Keratinocyte (primary cell): ENCODE data around the gene PPP2CA. TPM values are rescaled to one million over a fixed set of nuclear protein-coding genes. Genes with fewer than 3 reads are reported as not detected.

Source experiments
- DNase-seq: peaks from one replicate; pipeline ENCODE4 v3.0.0-alpha.2; 2011; ENCODE audit warnings: low read depth, missing footprints, low spot score
- FAIRE-seq: peaks from 2 replicates; lab custom pipeline; 2011; peaks lifted over from hg19 to GRCh38; lab: Jason Lieb, UNC
- H2AFZ ChIP-seq: 2 replicates; pipeline ENCODE4 v1.6.0; 2012; ENCODE audit warnings: low read length, control low read depth, inconsistent platforms; ENCODE audit not compliant: control insufficient read depth
- H3K27ac ChIP-seq: 2 replicates; pipeline ENCODE4 v1.5.1; 2011; ENCODE audit warnings: low read length; ENCODE audit not compliant: control insufficient read depth, insufficient read depth
- H3K27me3 ChIP-seq: 3 replicates; pipeline ENCODE4 v1.6.0; 2011; ENCODE audit warnings: low read length; ENCODE audit not compliant: control insufficient read depth, insufficient read depth; ENCODE audit errors: extremely low read depth
- H3K36me3 ChIP-seq, 2 experiments: 2 replicates in 1 of 2; 3 replicates in 1 of 2; pipeline ENCODE4 v1.5.1; 2011; ENCODE audit warnings: low read length in 2 of 2, mild to moderate bottlenecking in 1 of 2; ENCODE audit not compliant: control insufficient read depth in 2 of 2, insufficient read depth in 2 of 2; ENCODE audit errors: extremely low read depth in 1 of 2
- H3K4me1 ChIP-seq: 3 replicates; pipeline ENCODE4 v1.5.1; 2011; ENCODE audit warnings: low read length; ENCODE audit not compliant: control insufficient read depth, insufficient read depth; ENCODE audit errors: extremely low read depth
- H3K4me2 ChIP-seq: 3 replicates; pipeline ENCODE4 v1.6.0; 2011; ENCODE audit warnings: low read depth, low read length; ENCODE audit not compliant: control insufficient read depth, insufficient read depth; ENCODE audit errors: extremely low read depth
- H3K4me3 ChIP-seq, 3 experiments: fragments of 200-600 bp in 1 of 3; sonication (generic) in 1 of 3; 2 replicates in 2 of 3; 3 replicates in 1 of 3; pipeline ENCODE4 v1.5.1; 2011 to 2016; ENCODE audit warnings: low read length in 3 of 3, mild to moderate bottlenecking in 3 of 3, control low read depth in 2 of 3, inconsistent platforms in 1 of 3, low read depth in 1 of 3, mixed read lengths in 1 of 3, mixed run types in 1 of 3, moderate library complexity in 1 of 3; ENCODE audit not compliant: control insufficient read depth in 2 of 3, insufficient read depth in 2 of 3; ENCODE audit errors: extremely low read depth in 1 of 3
- H3K79me2 ChIP-seq: 2 replicates; pipeline ENCODE4 v1.6.0; 2012; ENCODE audit warnings: low read length; ENCODE audit not compliant: control insufficient read depth, insufficient read depth
- H3K9ac ChIP-seq: 3 replicates; pipeline ENCODE4 v1.6.0; 2011; ENCODE audit warnings: low read length; ENCODE audit not compliant: control insufficient read depth, insufficient read depth; ENCODE audit errors: extremely low read depth
- H3K9me1 ChIP-seq: 3 replicates; pipeline ENCODE4 v1.6.0; 2011; ENCODE audit warnings: low read length; ENCODE audit not compliant: control insufficient read depth, insufficient read depth; ENCODE audit errors: extremely low read depth
- H3K9me3 ChIP-seq: 2 replicates; pipeline ENCODE4 v1.5.1; 2012; ENCODE audit warnings: low read depth, low read length; ENCODE audit not compliant: control insufficient read depth
- H4K20me1 ChIP-seq: 3 replicates; pipeline ENCODE4 v1.6.0; 2011; ENCODE audit warnings: low read length; ENCODE audit not compliant: control insufficient read depth, insufficient read depth; ENCODE audit errors: extremely low read depth
- EZH2 ChIP-seq: IDR thresholded peaks from one replicate; pipeline ENCODE4 v1.6.1; 2012; ENCODE audit warnings: inconsistent platforms, mild to moderate bottlenecking, low read length, moderate library complexity
- dilution Hi-C: fragments of 300-500 bp; cut with MboI; formaldehyde crosslinking; loops from one replicate; pipeline ENCODE4 v1.7.0; 2020; ENCODE audit warnings: low sequenced_read_pairs; ENCODE audit not compliant: extremely low pct_ligation_motif_present
- polyA plus RNA-seq, 5 experiments: library from polyadenylated mRNA; depleted of rRNA in 3 of 5; stranded (reverse) in 3 of 5; stranded (forward) in 1 of 5; unstranded in 1 of 5; fragments of >200 nt; gene quantifications; 1 replicate in 1 of 5; 2 replicates in 3 of 5; 3 replicates in 1 of 5; pipeline versions ENCODE4 v1.2.1 to v1.2.3, GENCODE V29; 2011 to 2012; ENCODE audit warnings: missing spikeins in 2 of 5, low read depth in 1 of 5, low replicate concordance in 1 of 5
- TF ChIP-seq, protein P1 (sequence below), 3 experiments: IDR thresholded peaks in 1 of 3; conservative IDR thresholded peaks in 1 of 3; optimal IDR thresholded peaks in 1 of 3; 2 replicates in 2 of 3; 3 replicates in 1 of 3; pipeline versions ENCODE3 to v1.5.1; 2011; ENCODE audit warnings: low read length in 3 of 3, mild to moderate bottlenecking in 3 of 3, moderate library complexity in 2 of 3, control low read depth in 1 of 3, inconsistent platforms in 1 of 3; ENCODE audit not compliant: insufficient read depth in 2 of 3; ENCODE audit errors: extremely low read depth in 1 of 3

The PPP2CA gene
- polyA plus RNA-seq, 1 donor (not counting 4 experiments of a cell fraction or from before 2014, with no cell fraction given), result 255 TPM

DNA sequence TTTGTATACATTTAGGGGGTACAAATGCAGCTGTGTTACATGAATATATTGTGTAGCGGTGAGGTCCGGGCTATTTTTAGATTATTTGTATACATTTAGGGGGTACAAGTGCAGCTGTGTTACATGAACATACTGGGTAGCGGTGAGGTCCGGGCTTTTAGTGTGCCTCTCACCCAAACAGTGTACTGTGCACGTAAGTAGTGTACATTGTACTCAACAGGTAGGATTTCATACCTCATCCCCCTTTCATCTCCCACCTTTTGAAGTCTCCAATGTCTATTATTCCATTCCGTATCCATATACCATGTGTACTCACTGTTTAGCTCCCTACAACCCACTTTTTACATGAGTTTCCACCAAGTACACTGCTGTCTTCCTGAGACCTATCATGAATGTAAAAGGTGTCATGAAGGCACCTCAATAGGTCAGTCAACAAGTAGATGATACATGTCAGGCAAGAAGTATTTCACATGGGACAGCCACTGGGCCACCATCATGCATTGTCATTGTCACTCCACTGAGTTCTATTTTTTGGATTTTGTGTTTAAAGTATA, 76.8 kb downstream of the PPP2CA start:
- dilution Hi-C loops, result no loop called here
- TF ChIP-seq, protein P1, sequence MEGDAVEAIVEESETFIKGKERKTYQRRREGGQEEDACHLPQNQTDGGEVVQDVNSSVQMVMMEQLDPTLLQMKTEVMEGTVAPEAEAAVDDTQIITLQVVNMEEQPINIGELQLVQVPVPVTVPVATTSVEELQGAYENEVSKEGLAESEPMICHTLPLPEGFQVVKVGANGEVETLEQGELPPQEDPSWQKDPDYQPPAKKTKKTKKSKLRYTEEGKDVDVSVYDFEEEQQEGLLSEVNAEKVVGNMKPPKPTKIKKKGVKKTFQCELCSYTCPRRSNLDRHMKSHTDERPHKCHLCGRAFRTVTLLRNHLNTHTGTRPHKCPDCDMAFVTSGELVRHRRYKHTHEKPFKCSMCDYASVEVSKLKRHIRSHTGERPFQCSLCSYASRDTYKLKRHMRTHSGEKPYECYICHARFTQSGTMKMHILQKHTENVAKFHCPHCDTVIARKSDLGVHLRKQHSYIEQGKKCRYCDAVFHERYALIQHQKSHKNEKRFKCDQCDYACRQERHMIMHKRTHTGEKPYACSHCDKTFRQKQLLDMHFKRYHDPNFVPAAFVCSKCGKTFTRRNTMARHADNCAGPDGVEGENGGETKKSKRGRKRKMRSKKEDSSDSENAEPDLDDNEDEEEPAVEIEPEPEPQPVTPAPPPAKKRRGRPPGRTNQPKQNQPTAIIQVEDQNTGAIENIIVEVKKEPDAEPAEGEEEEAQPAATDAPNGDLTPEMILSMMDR (optimal IDR thresholded peaks at IDR 0.05 in 1 of 3, IDR thresholded peaks at IDR 0.05 in 1 of 3, conservative IDR thresholded peaks at IDR 0.05 in 1 of 3; ENCODE audit: extremely low read depth in 1 of 3, insufficient read depth in 2 of 3, low read length in 3 of 3), result no peak
- no peak for TF ChIP-seq EZH2
- Histone ChIP-seq H3K9ac (no peak overlapping the region), H4K20me1 (peaks cover 19% of the 10 kb centered on the region), H3K36me3 (peaks cover 25 to 35% of the 10 kb centered on the region in 2 experiments), H3K4me3 (no peak overlapping the region), H3K4me2 (no peak overlapping the region), H3K27ac (no peak overlapping the region), H3K79me2 (peaks cover 15% of the 10 kb centered on the region), H3K27me3 (no peaks in the 10 kb centered on the region), H3K4me1 (no peaks in the 10 kb centered on the region), H3K9me3 (no peaks in the 10 kb centered on the region), H2AFZ (no peak overlapping the region), H3K9me1 (no peaks in the 10 kb centered on the region)
- FAIRE-seq, result no peak
- DNase-seq, result no peak

DNA sequence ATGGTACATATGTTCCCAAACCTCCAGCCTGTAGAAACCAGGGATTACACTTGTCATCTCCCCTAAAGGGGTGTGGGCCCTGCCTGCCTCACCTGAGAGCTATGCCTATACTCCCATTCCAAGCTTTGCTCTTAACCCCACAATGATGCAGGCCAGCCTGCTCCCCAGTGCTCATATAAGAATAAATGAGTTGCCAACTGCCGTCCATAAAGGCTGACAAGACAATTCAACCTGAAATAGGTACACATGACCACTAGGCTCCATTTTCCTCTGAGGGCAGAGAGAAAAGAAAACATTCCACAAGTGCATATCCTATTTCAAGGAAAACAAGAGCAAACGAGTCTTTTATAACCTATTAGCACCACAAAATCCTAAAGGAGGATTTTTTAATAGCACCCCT, 77.6 kb downstream of the PPP2CA start:
- H2AFZ ChIP-seq, result no peak overlapping the region
- H3K4me1 ChIP-seq, result no peaks in the 10 kb centered on the region

More for the DNA sequence above, 77.6 kb downstream of the PPP2CA start:
- H4K20me1 ChIP-seq, result peaks cover 19% of the 10 kb centered on the region
- DNase-seq (no peak), FAIRE-seq (no peak)
- H3K9me3 ChIP-seq, result no peaks in the 10 kb centered on the region
- no peaks in the 10 kb centered on the region for H3K27me3 ChIP-seq
- TF ChIP-seq, protein P1 (optimal IDR thresholded peaks at IDR 0.05 in 1 of 3, IDR thresholded peaks at IDR 0.05 in 1 of 3, conservative IDR thresholded peaks at IDR 0.05 in 1 of 3; ENCODE audit: extremely low read depth in 1 of 3, insufficient read depth in 2 of 3, low read length in 3 of 3), result no peak
- no peak for TF ChIP-seq EZH2
- no peak overlapping the region for H3K27ac ChIP-seq
- no peak overlapping the region for H3K4me2 ChIP-seq
- dilution Hi-C loops, result no loop called here
- H3K9ac ChIP-seq, result no peak overlapping the region
- H3K36me3 ChIP-seq, result peaks cover 31 to 33% of the 10 kb centered on the region in 2 experiments
- H3K9me1 ChIP-seq, result no peaks in the 10 kb centered on the region
- peaks cover 15% of the 10 kb centered on the region for H3K79me2 ChIP-seq
- H3K4me3 ChIP-seq, result no peak overlapping the region
